Mesothelial cell of epicardium (in vitro differentiated cells): ENCODE measurements around the gene TUBB. TPM values are rescaled to one million over a fixed set of nuclear protein-coding genes. Genes with fewer than 3 reads are reported as not detected.
A peak's percentile ranks its signal among the peaks of the same experiment; 100 is the strongest.

ENCODE experiments used
- DNase-seq, 2 experiments: peaks; one replicate each; pipeline ENCODE4 v3.0.0; 2021; ENCODE audit warnings: low spot score in 2 of 2; ENCODE audit not compliant: unreplicated experiment in 2 of 2
- H3K27ac Mint-ChIP-seq: 2 replicates; pipeline ENCODE4 v1.8.0; 2021; ENCODE audit warnings: mixed read lengths
- H3K27me3 Mint-ChIP-seq: 2 replicates; pipeline ENCODE4 v1.8.0; 2021; ENCODE audit warnings: low read depth, mixed read lengths
- H3K36me3 Mint-ChIP-seq: 2 replicates; pipeline ENCODE4 v1.8.0; 2021; ENCODE audit warnings: mixed read lengths
- H3K4me1 Mint-ChIP-seq: 2 replicates; pipeline ENCODE4 v1.8.0; 2021; ENCODE audit warnings: mixed read lengths
- H3K4me3 Mint-ChIP-seq: 2 replicates; pipeline ENCODE4 v1.8.0; 2021; ENCODE audit warnings: mild to moderate bottlenecking, moderate library complexity, mixed read lengths
- H3K9me3 Mint-ChIP-seq: 2 replicates; pipeline ENCODE4 v1.8.0; 2021; ENCODE audit warnings: mixed read lengths
- total RNA-seq: library from RNA; stranded (reverse); gene quantifications from 3 replicates; pipeline ENCODE4 v1.2.1, GENCODE V29; 2021
- TF ChIP-seq, protein P1 (sequence below): fragments of 200-600 bp; sonication (generic); IDR thresholded peaks from one replicate; pipeline ENCODE4 v1.5.0; 2021; ENCODE audit warnings: antibody characterized with exemption; ENCODE audit not compliant: unreplicated experiment

The TUBB gene
- total RNA-seq, 1 donor from 2014 or later: 1,094 TPM

DNA sequence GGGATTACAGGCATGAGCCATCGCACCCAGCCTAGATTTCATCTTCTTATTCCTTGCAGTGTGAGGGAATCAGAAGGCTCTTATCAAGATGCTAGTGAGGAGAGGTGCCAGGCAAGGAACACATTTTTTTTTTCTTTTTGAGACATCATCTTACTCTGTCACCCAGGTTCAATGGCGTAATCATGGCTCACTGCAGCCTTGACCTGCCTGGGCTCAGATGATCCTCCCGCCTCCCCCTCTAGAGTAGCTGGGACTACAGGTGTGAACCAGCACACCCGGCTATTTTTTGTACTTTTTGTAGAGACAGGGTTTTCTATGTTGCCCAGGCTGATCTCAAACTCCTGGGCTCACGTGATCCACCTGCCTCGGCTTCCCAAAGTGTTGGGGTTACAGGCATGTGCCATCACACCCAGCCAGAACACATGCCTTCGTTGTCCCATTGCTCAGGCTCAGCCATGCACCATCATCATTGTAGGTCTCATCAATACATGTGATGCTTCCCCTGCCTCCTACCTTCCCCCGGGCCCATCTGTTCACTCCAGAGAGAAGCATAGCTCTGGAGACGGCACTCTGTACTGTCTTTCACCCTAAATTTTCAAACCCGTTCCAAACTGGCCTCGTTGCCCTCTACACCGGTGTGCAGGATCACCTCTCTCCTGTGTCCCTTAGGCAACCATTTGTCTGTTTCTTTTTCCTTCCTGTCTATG lies 12.2 kb downstream of the TUBB start:
- Mint-ChIP-seq H3K9me3 (no peaks in the 10 kb centered on the region), H3K36me3 (peaks cover 35% of the 10 kb centered on the region), H3K27ac (peak overlapping the region; percentile 21), H3K27me3 (no peaks in the 10 kb centered on the region), H3K4me1 (peaks cover 7% of the 10 kb centered on the region), H3K4me3 (no peak overlapping the region)
- no peak for DNase-seq
- TF ChIP-seq, protein P1, sequence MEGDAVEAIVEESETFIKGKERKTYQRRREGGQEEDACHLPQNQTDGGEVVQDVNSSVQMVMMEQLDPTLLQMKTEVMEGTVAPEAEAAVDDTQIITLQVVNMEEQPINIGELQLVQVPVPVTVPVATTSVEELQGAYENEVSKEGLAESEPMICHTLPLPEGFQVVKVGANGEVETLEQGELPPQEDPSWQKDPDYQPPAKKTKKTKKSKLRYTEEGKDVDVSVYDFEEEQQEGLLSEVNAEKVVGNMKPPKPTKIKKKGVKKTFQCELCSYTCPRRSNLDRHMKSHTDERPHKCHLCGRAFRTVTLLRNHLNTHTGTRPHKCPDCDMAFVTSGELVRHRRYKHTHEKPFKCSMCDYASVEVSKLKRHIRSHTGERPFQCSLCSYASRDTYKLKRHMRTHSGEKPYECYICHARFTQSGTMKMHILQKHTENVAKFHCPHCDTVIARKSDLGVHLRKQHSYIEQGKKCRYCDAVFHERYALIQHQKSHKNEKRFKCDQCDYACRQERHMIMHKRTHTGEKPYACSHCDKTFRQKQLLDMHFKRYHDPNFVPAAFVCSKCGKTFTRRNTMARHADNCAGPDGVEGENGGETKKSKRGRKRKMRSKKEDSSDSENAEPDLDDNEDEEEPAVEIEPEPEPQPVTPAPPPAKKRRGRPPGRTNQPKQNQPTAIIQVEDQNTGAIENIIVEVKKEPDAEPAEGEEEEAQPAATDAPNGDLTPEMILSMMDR: no peak

DNA sequence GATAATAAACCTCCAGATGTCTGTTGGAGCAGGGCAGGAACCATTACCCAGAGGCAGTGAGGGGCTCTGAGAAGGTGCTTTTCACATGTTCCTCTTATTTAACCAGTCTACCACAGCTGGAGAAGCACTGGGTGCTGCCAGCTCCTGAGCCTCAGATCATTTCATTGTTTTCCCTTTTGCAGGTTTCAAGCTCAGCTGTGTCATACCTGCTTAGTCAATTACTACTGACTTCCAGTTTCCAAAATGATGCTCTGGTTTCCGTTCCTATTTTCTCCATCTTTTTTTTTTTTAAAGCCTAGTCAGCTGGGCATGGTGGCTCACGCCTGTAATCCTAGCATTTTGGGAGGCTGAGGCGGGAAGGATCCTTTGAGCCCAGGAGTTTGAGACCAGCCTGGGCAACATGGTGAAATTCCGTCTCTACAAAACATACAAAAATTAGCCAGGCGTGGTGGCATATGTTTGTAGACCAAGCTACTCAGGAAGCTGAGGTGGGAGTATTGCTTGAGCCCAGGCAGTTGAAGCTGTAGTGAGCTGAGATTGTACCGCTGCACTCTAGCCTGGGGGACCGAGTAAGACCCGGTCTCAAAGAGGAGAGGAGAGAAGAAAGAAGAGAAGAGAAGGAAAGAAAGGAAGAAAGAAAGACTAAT lies 15.6 kb downstream of the TUBB start:
- DNase-seq: no peak
- Mint-ChIP-seq H3K36me3 (peaks cover 46% of the 10 kb centered on the region), H3K9me3 (no peaks in the 10 kb centered on the region), H3K27ac (peak overlapping the region; percentile 19), H3K27me3 (no peaks in the 10 kb centered on the region), H3K4me1 (peaks cover 19% of the 10 kb centered on the region), H3K4me3 (no peak overlapping the region)
- TF ChIP-seq, protein P1: no peak

DNA sequence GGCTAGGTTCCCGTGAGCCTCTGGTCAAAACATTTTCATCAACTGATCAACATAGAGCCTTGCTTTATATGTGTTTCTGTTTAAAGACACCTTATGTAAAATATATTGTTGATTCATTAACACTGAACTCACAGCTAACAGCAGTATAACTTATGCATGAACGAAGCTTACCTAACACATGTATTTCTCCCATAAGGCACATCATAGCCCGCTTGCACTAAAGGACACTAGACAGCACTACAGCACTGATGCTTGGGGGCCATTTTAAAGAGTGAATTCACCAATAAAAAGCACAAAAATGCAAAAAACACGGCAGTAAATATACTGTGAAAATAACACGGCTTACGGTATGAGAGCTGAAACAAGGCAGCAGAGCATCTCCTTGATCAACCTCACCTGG lies 18.4 kb downstream of the TUBB start:
- no peak overlapping the region for H3K4me3 Mint-ChIP-seq
- TF ChIP-seq, protein P1: no peak
- H3K27me3 Mint-ChIP-seq: no peaks in the 10 kb centered on the region
- no peaks in the 10 kb centered on the region for H3K9me3 Mint-ChIP-seq
- no peak for DNase-seq
- peaks cover 31% of the 10 kb centered on the region for H3K4me1 Mint-ChIP-seq
- no peak overlapping the region for H3K27ac Mint-ChIP-seq
- peaks cover 39% of the 10 kb centered on the region for H3K36me3 Mint-ChIP-seq

DNA sequence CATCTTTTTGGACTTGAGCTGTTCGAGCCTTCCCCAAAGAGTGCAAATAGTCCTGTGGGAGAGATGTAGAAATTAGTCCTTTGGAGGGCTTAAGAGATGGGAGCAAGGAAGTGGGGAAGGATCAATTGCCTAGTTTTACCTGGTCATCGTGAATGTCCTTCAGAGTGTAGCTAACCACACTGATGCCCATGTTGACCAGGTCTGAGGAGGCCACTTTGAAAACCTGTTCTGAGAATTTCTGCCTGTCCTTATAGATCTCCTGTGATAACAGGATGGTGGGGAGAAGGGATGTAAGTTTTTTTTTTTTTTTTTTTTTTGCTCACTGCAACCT lies 20.4 kb downstream of the TUBB start:
- Mint-ChIP-seq H3K4me3 (peak overlapping the region; percentile 97), H3K4me1 (peaks cover 40% of the 10 kb centered on the region), H3K36me3 (peaks cover 34% of the 10 kb centered on the region), H3K27me3 (no peaks in the 10 kb centered on the region), H3K9me3 (no peaks in the 10 kb centered on the region), H3K27ac (peak overlapping the region; percentile 95)
- TF ChIP-seq, protein P1: no peak
- DNase-seq: no peak

DNA sequence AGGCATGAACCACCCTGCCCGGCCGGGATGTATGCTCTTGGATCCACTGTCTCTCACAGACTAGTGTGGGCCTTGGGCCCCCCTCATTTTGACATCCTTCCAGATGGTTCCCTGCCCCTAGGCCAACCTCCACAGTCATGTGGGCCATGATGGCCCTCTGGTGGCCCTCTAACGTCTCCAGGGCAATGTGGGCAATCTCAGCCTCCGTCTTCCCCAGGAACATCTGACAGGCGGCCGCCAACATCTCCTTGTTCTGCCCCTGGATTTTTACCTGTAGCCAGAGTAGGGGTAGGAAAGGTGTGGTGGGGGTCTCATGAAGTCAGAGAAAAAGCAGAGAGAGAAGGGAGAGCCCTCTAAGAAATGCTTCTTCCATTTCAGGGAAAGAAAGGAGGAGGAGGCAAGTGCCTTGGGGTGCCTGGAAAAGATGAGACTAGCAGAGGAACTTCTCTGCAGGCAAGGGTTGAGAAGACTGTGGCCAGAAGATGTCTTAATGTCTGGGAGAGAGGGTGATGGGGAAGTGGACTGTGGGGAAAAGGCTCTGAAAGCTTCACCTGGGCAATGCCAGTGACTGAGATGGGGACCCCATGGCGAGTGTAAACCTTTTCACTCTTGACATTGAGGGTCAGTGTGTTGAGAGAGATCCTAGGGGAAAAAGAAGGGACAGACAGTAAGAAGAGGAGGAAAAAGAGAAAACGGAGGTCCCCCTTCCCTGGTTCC lies 21.1 kb downstream of the TUBB start:
- DNase-seq: no peak
- TF ChIP-seq, protein P1: no peak
- peaks cover 29% of the 10 kb centered on the region for H3K36me3 Mint-ChIP-seq
- peak overlapping the region; percentile 97 for H3K4me3 Mint-ChIP-seq
- peak overlapping the region; percentile 95 for H3K27ac Mint-ChIP-seq
- H3K27me3 Mint-ChIP-seq: no peaks in the 10 kb centered on the region
- no peaks in the 10 kb centered on the region for H3K9me3 Mint-ChIP-seq
- peaks cover 40% of the 10 kb centered on the region for H3K4me1 Mint-ChIP-seq
